LNCAP (cell line): ENCODE data around the gene ABHD16A.

Source experiments
- CTCF ChIP-seq: fragments of 450-650 bp; IDR thresholded peaks from 2 replicates; pipeline ENCODE4 v1.5.1; 2017; ENCODE audit warnings: mild to moderate bottlenecking

ABHD16A gene

GRCh38 chr6:31692886-31693285, 10.2 kb downstream of the ABHD16A start:
- no peak for TF ChIP-seq CTCF

DNA sequence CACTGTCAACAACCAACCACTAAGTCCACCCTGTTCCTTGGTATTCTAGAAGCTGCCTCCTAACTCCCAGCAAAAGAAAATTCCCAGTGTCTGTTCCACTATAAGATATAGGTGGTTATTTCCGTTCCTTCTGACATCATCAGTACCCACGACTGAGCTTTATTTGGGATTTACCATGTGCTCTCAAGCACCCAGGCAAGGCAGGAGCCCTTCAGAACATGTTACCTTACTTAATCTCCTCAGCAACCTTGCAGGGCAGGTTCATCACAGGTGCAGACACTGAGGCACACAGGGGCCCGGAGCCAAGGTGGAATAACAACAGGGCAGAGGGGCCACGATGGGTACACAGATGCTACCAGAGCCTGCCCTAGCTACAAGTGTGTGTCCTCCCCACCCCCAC, 10.8 kb downstream of the ABHD16A start:
- no peak for TF ChIP-seq CTCF

- no peak for TF ChIP-seq CTCF
Observed at GRCh38 chr6:31691564-31692108, 11.5 kb downstream of the ABHD16A start.

DNA sequence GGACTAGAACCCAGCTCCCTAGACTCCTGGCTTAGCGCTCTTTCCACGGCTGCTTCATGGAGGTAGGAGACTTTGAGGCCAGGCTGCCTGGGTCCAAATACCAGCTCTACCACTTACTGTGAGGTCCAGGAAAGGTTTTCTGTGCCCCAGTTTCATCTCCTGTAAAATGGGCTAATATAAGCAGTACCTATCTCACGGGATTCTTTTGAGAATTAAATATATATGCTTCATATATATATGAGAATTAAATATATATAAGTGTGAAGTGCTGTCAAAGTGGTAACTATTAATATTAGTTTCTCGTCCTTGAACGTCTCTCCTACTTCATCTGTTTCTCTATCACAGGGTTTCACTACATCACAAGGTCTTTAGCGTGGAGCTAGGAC, 12.1 kb downstream of the ABHD16A start:
- no peak for TF ChIP-seq CTCF

- TF ChIP-seq CTCF: no peak
Observed at GRCh38 chr6:31690231-31691077, 12.7 kb downstream of the ABHD16A start.

GRCh38 chr6:31689249-31690110, 13.6 kb downstream of the ABHD16A start:
- peak; percentile 36 for TF ChIP-seq CTCF

GRCh38 chr6:31687860-31688693, 15.0 kb downstream of the ABHD16A start:
- no peak for TF ChIP-seq CTCF
